Measurements from ENCODE around the gene AGMO.

Gene AGMO

DNA sequence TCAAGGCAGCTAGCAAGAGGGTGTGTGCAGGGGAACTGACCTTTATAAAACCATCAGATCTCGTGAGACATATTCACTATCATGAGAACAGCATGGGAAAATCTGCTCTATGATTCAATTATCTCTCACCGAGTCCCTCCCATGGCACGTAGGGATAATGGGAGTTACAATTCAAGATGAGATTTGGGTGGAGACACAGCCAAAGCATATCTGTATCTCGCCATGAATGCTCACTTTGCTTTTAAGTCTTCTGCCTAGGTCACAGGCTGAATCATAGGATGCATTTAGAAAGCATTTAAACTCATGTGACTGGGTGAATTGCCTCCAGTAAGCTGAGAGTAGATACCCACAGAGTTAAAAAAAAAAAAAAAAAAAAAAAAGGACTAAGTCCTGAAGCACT lies 220.0 kb downstream of the AGMO start:
- TF ChIP-seq, protein P1, sequence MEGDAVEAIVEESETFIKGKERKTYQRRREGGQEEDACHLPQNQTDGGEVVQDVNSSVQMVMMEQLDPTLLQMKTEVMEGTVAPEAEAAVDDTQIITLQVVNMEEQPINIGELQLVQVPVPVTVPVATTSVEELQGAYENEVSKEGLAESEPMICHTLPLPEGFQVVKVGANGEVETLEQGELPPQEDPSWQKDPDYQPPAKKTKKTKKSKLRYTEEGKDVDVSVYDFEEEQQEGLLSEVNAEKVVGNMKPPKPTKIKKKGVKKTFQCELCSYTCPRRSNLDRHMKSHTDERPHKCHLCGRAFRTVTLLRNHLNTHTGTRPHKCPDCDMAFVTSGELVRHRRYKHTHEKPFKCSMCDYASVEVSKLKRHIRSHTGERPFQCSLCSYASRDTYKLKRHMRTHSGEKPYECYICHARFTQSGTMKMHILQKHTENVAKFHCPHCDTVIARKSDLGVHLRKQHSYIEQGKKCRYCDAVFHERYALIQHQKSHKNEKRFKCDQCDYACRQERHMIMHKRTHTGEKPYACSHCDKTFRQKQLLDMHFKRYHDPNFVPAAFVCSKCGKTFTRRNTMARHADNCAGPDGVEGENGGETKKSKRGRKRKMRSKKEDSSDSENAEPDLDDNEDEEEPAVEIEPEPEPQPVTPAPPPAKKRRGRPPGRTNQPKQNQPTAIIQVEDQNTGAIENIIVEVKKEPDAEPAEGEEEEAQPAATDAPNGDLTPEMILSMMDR (IDR thresholded peaks at IDR 0.05; ENCODE audit: low read depth, low read length, missing control alignments), result no peak
- DNase-seq (ENCODE audit: low read depth), result no peak
- H3K4me3 ChIP-seq (ENCODE audit: low read depth, low read length), result no peak overlapping the region

DNA sequence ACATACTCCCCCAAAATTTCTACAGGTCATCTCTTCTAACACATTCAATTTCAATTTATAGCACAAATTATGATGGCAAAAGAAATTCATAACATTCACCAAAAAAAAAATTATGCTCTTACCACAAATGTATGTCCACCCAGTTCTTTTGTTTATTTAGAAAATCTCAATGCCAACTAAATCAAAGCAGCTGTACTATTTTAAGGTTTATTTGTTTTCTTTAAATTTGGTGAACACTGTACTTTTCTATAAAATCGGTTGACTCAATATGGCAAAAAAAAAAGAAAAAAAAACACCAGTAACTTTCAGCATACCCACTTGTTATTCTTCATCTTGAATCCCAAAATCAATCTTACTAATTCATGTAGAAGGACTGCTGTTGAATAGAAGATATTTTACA lies 225.7 kb downstream of the AGMO start:
- TF ChIP-seq, protein P1 (IDR thresholded peaks at IDR 0.05; ENCODE audit: low read depth, low read length, missing control alignments), result no peak
- no peak overlapping the region for H3K4me3 ChIP-seq (ENCODE audit: low read depth, low read length)
- no peak for DNase-seq (ENCODE audit: low read depth)

DNA sequence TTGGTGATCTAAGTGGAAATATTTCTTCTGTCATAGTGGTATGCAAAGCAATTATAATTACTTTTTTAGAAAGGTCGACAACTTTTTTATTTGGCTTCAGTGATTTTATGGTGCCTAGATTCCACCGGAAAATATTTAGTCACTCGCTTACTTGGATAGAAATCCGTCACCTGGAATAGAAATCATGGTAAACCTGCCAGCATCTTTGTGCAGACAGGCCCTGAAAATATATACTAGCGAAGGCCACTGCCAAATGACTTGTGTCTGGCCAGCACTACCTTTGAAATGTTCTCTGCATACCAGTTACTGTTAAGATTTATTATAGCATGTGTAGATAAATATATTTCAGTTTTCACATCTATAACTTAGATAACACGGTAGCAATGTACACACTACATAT lies 226.4 kb downstream of the AGMO start:
- TF ChIP-seq, protein P1 (IDR thresholded peaks at IDR 0.05; ENCODE audit: low read depth, low read length, missing control alignments), result no peak
- H3K4me3 ChIP-seq (ENCODE audit: low read depth, low read length), result no peak overlapping the region
- DNase-seq (ENCODE audit: low read depth), result no peak

DNA sequence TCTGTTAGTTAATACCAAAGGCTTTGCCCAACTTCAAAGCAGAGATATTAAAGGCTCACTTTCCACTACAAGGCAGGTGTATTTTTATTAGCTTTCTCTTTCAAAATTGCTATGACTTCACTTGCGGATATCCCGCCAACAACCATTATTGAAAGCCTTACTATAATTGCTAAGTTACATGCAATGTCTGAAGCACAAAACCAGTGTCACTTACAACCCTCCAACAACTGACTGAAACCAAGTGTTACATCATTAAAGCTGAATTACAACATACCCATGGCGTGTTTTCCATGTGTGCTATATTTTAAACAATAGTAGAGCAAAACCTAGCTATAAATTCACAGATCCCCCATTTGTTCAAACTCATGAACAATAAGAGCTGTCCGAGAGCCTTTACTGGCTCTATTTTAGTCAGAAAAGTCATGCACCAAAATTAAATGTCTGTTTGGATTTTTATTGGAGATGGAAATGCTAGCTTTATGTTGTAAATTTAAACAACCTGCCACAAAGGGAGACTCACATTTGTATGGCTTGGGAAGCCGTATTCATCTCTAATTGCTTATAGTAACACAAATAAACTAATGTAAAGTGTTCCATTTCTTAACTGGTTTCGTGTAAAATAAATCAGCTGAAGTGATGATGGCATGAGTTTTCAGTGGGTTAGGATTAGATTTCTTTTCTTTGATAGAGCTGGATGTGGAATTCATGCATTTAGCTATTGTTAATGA lies 227.1 kb downstream of the AGMO start:
- TF ChIP-seq, protein P1 (IDR thresholded peaks at IDR 0.05; ENCODE audit: low read depth, low read length, missing control alignments), result no peak
- no peak overlapping the region for H3K4me3 ChIP-seq (ENCODE audit: low read depth, low read length)
- no peak for DNase-seq (ENCODE audit: low read depth)

DNA sequence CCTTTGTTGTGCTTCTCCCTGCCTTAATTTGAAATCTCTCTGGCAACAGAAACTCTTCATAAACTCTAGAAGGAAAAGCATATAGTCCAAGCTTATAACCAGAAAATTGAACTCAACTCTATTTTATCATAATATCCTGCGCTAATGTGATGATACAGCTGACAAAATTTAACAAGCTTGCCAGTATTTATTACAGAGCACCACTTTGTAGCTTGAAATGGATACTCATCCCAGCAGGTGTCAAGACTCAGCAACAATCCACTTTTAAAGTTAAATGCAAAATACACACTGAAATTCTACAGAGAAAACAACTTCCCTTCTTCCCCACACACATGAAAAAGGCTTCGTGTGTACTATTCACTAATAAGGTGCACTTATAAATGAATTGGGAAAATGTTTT lies 228.9 kb downstream of the AGMO start:
- TF ChIP-seq, protein P1 (IDR thresholded peaks at IDR 0.05; ENCODE audit: low read depth, low read length, missing control alignments), result no peak
- no peak overlapping the region for H3K4me3 ChIP-seq (ENCODE audit: low read depth, low read length)
- DNase-seq (ENCODE audit: low read depth), result no peak

DNA sequence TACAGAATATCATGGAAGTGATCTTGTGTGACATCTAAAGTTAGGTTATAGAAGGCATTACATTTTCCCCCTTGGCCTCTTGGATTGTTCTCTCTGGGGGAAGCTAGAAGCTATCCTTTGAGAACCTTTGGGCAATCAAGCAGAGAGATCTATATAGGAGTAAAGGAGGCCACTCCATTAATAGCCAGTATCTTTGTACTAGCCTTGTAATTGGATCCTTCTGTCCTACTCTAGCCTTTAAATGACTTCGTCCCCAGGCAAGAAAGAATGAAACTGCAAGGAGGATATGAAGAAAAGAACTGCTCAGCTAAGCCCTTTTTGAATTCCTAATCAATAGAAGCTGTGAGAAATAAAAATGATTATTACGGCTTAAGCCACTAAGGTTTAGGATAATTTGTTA lies 230.9 kb downstream of the AGMO start:
- DNase-seq (ENCODE audit: low read depth), result no peak
- H3K4me3 ChIP-seq (ENCODE audit: low read depth, low read length), result no peak overlapping the region
- TF ChIP-seq, protein P1 (IDR thresholded peaks at IDR 0.05; ENCODE audit: low read depth, low read length, missing control alignments), result no peak

DNA sequence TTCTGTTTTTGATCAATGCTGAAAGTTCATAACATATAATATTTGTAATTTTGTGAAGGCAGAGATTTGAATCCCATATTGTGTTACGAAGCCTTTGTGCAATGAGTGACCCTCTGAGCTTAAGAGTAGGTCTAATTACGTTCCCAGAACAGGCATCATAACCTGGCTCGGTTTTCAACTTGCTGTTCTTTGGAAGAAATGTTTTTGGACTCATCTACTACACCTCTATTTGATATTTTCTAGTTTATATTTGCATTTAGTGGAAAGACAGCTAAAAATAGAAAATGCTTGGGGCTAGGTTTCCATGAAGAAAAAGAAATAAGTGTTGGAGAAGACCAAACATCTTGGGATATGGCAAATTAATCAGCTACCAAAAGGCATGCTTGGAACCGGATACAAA lies 234.8 kb downstream of the AGMO start:
- no peak for DNase-seq (ENCODE audit: low read depth)
- no peak overlapping the region for H3K4me3 ChIP-seq (ENCODE audit: low read depth, low read length)
- TF ChIP-seq, protein P1 (IDR thresholded peaks at IDR 0.05; ENCODE audit: low read depth, low read length, missing control alignments), result no peak

Measured in GM12864 (cell line).